Measurements from ENCODE around the gene NOVA1.

- no peak for TF ChIP-seq SOX15 (CRISPR knock-in tag; IDR thresholded peaks at IDR 0.05)
- TF ChIP-seq, protein P1, sequence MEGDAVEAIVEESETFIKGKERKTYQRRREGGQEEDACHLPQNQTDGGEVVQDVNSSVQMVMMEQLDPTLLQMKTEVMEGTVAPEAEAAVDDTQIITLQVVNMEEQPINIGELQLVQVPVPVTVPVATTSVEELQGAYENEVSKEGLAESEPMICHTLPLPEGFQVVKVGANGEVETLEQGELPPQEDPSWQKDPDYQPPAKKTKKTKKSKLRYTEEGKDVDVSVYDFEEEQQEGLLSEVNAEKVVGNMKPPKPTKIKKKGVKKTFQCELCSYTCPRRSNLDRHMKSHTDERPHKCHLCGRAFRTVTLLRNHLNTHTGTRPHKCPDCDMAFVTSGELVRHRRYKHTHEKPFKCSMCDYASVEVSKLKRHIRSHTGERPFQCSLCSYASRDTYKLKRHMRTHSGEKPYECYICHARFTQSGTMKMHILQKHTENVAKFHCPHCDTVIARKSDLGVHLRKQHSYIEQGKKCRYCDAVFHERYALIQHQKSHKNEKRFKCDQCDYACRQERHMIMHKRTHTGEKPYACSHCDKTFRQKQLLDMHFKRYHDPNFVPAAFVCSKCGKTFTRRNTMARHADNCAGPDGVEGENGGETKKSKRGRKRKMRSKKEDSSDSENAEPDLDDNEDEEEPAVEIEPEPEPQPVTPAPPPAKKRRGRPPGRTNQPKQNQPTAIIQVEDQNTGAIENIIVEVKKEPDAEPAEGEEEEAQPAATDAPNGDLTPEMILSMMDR (IDR thresholded peaks at IDR 0.05): no peak
- TF ChIP-seq ZBTB43 (CRISPR knock-in tag; IDR thresholded peaks at IDR 0.05): no peak
- TF ChIP-seq, protein P2, sequence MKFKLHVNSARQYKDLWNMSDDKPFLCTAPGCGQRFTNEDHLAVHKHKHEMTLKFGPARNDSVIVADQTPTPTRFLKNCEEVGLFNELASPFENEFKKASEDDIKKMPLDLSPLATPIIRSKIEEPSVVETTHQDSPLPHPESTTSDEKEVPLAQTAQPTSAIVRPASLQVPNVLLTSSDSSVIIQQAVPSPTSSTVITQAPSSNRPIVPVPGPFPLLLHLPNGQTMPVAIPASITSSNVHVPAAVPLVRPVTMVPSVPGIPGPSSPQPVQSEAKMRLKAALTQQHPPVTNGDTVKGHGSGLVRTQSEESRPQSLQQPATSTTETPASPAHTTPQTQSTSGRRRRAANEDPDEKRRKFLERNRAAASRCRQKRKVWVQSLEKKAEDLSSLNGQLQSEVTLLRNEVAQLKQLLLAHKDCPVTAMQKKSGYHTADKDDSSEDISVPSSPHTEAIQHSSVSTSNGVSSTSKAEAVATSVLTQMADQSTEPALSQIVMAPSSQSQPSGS (CRISPR knock-in tag; IDR thresholded peaks at IDR 0.05; ENCODE audit: borderline replicate concordance, low read depth): no peak
- no peak for TF ChIP-seq ATF3 (CRISPR knock-in tag; conservative IDR thresholded peaks at IDR 0.05)
These were observed 97.8 kb downstream of the NOVA1 start for GRCh38 chr14:26500028-26500427.

Measured in WTC11 (cell line).